GM10847 (cell line): Measurements from ENCODE around the gene SCAI.

Source experiments
- POLR2A ChIP-seq: IDR thresholded peaks from 2 replicates; pipeline ENCODE4 v1.6.1; 2011; ENCODE audit not compliant: insufficient read length; ENCODE audit errors: extremely low read depth

The SCAI gene

DNA sequence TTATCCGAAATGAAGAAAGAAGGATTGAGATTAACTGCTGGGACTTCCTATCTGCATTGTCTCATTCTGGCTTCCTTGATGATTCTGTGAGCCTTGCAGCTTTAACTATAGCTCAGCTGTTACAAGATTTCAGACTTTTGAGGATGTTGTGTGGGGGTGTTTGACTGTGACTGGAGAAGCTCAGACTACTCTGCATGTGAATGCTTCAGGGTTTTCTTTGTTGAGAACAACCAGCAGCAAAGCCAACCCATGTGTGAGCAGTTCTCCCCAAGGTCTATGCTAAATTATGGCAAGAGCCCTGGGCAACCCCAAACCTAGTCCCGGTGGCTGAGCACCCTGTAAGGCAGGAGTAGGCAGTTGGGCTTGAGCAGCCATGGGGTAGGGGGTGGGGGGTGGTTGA is 8.4 kb upstream of the SCAI start:
- no peak for TF ChIP-seq POLR2A

DNA sequence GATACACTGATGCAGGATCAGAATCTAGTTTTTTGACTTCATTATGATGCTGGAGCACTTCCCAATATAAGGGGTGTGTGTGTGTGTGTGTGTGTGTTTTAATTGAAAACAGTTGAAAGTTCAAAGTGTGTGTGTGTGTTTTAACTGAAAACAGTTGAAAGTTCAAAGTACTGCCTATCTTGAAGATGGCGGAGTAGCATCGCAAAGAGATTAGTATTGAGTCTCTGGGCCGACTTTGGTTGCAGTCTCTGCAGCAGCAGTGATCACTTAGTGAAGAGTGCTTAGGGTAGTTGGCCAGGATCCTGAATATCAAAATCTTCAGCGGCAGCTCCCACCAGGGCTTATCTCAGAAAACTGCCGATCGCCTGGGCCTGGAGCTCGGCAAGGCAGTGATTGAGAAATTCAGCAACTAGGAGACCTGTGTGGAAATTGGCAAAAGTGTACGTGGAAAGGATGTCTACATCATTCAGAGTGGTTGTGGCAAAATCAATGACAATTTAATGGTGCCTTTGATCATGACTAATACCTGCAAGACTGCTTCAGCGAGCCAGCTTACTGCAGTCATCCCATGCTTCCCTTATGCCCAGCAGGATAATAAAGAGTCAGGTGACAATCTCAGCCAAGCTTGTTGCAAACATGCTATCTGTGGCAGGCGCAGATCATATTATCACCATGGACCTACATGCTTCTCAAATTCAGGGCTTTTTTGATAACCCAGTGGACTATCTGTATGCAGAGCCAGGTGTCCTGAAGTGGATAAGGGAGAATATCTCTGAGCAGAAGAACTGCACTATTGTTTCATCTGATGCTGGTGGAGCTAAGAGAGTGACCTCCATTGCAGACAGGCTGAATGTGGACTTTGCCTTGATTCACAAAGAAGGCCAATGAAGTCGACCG is 7.3 kb upstream of the SCAI start:
- TF ChIP-seq POLR2A: no peak

DNA sequence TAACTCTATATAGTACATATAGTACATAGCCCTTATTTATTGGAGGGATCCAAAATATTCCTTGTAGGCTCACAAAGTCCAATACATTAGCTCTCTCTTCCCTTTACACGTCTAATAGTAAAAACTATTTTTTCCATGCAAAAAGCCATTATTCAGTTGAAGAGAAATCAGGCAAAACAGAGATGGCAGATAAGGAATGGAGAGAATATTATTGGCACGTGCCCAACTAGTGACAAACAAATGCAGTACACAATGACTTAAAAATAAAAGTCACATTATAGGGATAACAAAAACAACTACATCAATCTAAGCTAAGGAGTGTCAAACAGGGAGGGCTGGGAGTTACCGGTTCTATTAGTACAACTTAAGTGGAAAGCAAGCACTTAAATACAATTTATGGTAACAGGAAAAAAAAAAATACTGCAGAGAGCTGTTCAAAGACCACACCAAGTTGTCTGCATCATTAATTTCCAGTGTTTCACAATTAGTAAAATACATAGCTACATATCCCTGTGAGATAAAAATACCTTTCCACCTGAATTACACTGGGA is 4.1 kb upstream of the SCAI start:
- no peak for TF ChIP-seq POLR2A

DNA sequence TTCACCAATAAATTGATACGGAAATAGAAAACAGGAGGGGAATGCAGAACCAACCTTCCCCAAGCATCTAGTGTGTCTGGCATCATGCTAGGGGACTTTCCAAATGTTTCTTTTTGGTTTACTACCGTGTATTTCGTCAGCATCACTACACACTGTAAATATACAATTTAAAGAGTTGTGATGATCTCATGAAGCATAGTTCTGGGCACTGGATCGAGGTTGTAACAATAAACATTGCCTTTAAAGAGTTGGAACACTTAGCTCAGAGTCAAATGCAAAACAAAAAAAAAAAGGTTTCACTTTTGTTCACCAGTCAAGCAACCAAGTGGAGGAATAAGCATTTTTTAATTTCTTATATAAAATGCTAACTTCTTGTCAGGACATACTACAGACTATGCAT is 2.9 kb upstream of the SCAI start:
- TF ChIP-seq POLR2A: no peak

DNA sequence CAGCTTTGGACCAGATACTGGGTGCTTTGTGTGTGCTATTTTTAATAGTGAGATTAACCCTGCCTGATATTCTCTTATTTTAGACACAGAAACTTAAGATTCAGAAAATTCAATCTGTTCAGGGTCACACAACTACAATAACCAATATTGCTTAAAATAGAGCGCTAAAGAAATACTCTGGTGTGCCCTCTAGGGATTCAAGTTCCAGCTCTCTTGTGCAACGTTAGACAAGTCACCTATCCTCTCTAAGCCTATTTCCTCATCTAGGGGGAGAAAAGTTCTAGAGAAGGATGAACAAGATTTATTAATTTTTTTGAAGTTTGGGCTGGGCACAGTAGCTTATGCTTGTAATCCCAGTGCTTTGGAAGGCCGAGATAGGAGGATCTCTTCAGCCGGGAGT is 2.1 kb upstream of the SCAI start:
- TF ChIP-seq POLR2A: no peak

DNA sequence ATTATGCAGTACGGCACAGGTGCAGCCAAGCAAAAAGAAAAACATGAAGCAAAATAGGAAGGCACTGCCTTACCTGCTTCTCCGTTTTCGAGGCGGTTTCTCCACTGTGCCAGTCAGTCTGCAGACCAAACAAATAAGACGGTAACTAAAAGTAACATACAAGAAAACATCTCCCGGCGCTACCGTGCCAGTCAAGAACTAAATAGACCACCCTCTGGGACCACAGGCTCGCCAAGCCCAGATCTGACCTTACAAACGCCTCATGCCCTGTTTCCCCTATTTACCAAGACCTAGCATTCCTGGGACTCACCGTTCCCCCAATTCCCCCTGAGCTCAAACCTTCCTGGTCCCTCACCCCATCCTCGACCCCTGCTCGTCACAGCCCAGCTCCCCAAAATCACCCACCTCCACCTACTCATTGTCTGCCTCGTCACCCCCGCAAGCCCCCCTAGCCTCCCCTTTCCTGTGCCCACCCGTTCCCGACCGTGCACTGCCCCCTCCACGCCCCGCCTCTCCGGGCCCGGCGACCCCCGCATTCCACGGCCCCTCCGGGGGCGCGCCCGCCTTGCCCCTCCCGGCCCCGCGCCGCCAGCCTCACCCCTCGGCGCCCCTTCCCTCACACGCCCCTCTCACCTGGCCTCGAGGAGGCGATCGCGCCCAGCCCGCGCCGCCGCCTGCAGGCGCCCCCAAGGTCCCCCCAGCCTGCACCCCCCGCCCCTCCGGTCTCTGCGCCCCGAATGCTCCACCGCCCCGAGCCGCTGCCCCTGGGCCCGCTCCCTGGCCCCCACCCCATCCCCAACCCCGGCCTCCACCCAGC is 560 bp downstream of the SCAI start:
- TF ChIP-seq POLR2A: no peak

DNA sequence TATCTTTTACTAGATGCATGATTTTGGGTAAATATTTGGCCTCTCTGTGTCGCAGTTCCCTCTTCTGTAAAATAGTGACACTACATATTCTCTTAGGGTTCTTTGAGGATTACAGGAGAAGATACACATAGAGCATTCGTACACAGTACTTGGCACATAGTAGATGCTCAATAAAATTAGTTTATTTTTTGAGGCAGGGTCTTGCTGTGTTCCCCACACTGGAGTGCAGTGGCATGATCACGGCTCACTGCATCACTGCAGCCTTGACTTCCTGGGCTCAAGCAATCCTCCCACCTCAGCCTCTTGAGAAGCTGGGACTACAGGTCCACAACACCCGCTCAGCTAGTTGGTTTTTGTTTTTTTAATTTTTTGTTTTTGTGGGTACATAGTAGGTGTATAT is 1.6 kb downstream of the SCAI start:
- TF ChIP-seq POLR2A: no peak

DNA sequence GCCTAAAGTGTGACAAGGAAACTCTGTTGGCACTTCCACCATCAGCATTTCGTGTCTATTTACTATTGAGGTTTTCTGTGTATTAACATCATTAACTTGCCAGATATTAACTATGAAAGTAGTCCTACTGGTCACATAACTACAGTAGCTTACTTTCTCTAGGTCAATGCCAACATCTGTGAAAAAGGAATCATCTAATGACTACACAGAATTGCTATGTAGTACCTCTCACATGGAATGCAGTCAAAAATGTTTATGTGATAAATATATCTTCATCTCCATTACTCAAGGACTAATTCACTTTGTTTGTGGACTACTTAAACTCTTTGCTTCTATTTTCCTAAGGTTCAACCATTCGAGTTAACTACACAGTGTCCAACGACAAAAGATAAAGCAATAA is 2.1 kb downstream of the SCAI start:
- TF ChIP-seq POLR2A: no peak

DNA sequence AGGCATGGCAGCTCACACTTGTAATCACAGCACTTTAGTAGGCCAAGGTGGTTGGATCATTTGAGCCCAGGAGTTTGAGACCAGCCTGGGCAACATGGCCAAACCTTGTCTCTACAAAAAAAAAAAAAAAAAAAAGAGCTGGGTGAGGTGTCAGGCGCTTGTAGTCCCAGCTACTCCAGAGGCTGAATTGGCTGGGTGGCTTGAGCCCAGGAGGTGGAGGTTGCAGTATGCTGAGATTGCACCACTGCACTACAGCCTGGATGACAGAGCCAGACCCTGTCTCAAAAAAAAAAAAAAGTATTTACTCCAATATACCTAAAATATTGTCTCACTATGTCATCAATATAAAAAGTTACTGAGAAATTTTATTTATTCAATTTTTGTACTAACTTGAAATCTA is 2.8 kb downstream of the SCAI start:
- TF ChIP-seq POLR2A: no peak

DNA sequence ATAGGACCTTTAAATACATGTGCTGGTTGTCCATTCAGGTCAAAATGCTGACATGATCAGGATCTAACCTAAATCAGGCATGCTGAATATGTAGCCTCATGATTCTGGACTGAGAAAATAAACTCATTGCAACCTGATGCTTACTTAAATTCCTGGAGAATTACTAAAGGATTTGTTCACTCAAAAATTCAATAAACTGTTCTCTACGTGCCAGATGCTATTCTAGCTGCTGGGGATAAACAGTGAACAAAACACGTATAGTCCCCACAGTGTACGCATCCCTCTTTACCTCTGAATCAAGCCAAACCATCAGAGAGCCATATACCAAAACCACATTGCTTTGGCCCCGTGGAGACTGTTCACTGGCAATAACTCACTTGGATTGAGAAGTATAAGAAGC is 6.1 kb downstream of the SCAI start:
- TF ChIP-seq POLR2A: no peak

DNA sequence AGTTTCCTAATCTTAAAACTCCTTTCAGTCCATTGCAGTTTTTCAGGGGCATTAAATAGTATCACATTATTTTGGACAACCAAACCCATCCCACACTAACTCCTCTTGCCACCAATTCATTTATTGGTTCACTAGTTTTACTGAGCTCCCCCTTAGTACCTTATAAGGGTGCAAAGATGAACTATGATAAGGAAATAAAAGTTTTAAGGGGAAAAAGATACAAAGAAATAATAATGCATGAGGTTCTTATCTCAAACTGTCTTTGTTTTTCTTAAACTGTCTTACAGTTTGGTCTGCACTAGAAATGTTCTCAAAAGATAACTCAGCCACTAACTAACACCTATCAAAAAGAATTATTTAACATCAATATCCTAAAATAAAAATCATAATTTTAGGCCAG is 8.4 kb downstream of the SCAI start:
- no peak for TF ChIP-seq POLR2A

DNA sequence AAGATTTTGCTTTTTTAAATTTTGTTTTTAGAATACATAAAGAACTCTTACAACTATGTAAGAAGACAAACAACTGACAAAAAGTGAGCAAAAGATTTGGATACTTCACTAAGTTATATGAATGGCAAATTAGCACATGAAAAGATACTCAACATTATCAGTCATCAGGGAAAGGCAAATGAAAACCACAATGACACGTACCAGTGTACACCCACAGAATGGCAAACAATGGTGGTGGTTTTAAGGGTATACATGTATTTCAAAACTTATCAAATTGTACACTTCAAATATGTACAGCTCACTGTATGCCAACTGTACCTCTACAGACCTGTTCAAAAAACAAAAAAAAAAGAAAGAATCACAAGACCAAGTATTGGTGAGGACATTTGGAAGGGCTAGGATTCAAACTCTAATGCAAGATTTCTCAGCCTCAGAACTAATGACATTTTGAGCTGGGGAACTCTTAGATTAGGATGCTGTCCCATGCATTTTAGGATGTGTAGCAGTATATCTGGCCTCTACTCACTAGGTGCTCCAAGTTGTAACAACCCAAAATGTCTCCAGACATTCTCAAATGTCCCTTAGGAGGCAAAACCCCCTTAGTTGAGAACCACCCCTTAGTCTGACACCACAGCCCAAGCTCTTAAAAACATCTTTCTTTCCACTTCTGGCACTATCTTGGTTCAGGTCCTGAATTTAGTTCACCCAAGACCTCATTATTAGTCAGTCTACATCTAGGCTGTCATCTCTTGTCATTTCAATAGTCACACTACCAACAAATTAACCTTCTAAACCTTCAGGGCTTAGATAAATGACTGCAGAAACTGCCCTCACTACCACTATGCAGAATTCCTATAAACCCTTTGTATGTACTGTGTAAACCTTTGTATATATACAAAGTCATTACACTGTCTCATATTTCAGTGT is 9.7 kb downstream of the SCAI start:
- TF ChIP-seq POLR2A: no peak

DNA sequence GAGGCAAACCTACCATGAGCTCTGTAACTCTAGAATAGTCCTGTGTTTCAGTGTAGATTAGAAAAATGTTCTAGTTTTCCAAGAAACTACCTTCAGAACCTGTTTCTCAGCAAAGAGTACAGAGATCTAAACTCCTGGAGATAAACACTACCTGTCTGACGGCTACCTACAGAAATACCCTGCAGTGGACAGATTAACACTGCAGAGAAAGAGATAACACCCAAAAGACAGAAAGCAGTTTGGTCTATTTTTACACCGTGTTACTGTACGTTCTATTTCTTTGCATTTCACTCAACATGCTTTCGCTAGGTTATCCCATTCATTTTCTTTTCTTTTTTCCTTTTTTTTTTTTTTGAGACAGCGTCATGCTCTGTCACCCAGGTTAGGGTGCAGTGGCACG is 11.6 kb downstream of the SCAI start:
- no peak for TF ChIP-seq POLR2A

DNA sequence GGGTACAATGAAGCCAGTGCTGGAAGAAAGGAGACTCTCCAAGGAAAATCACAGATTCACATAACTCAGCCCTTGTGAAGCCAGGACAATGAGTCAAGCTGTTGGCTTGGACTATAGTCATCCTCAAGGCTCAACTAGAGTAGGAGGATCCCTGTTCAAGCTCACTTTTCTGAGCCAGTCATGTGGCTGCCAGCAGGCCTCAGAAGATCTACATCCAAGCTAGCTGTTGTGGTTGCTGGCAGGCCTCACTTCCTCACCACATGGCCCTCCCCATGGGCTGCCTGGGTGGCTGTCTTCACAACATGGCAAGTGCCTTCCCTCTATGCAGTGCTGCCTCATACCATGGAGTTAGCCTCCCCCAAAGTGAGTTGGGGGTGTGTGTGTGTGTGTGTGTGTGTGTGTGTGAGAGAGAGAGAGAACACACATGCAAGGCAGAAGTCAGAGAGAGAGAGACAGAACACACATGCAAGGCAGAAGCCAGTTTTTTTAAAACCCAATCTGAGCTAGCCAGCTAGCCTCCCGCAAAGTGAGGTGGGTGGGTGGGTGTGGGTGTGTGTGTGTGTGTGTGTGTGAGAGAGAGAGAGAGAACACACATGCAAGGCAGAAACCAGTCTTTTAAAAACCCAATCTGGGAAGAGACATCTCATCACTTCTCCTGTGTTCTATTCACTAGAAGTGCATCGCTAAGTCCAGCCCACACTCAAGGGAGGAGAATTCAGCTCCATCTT is 17.1 kb downstream of the SCAI start:
- no peak for TF ChIP-seq POLR2A

DNA sequence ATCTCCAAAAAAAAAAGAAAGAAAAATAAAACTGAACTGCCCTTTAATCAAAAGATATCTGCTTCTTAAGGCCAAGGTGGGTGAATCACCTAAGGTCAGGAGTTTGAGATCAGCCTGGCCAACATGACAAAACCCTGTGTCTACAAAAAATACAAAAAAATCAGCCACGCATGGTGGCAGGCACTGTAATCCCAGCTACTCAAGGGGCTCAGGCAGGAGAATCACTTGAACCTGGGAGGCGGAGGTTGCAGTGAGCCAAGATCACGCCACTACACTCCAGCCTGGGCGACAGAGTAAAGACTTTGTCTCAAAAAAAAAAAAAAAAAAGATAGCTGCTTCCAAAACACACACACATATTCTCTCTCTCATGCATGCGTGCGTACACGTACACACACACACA is 17.8 kb downstream of the SCAI start:
- no peak for TF ChIP-seq POLR2A

DNA sequence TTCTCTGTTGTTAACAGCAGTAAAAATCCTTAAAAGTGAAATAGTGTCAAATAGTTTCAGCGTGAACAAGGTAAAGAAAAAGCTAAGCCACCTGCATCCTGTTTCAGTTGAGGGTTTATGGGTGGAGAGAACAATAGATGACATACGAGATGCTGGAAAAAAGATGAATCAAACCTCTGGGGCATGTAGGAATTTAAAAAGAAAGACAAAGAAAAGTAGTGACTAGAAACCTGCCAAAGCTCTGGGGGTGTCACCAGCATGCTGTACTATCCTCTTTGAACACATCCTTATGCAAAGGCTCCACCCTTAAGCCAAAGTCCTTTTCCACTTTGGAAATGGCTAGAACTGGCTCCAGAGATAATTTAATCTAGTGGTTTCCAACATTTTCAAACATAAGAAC is 22.2 kb downstream of the SCAI start:
- no peak for TF ChIP-seq POLR2A
